Kidney epithelial cell (primary cell): Measurements from ENCODE around the gene TMEM45B. TPM values are rescaled to one million over a fixed set of nuclear protein-coding genes. Genes with fewer than 3 reads are reported as not detected.
"Not testable (repeated sequence)": the region's sequence is repeated elsewhere in the genome, so short reads cannot be mapped to it uniquely, and the experiment has no call there.

Experiments
- DNase-seq: peaks from one replicate; pipeline ENCODE4 v3.0.0-alpha.2; 2010; ENCODE audit warnings: low read depth
- H3K27me3 ChIP-seq: 2 replicates; pipeline ENCODE4 v1.6.0; 2011; ENCODE audit warnings: low read length; ENCODE audit not compliant: control insufficient read depth, insufficient read depth
- H3K36me3 ChIP-seq: 2 replicates; pipeline ENCODE4 v1.5.1; 2011; ENCODE audit warnings: low read length; ENCODE audit not compliant: control insufficient read depth, insufficient read depth
- H3K4me3 ChIP-seq: 2 replicates; pipeline ENCODE4 v1.5.1; 2011; ENCODE audit warnings: low read depth, mild to moderate bottlenecking, control low read depth, low read length
- total RNA-seq: library from RNA; depleted of rRNA; stranded (reverse); fragments of >200 nt; gene quantifications from 2 replicates; pipeline ENCODE4 v1.2.3, GENCODE V29; 2015
- TF ChIP-seq, protein P1 (sequence below): IDR thresholded peaks from 2 replicates; pipeline ENCODE4 v1.5.1; 2011; ENCODE audit warnings: mild to moderate bottlenecking, moderate library complexity, low read length, control low read depth, inconsistent platforms; ENCODE audit not compliant: insufficient read depth, poor library complexity, severe bottlenecking

The TMEM45B gene
- total RNA-seq, 1 donor from 2014 or later: 2.8 TPM

DNA sequence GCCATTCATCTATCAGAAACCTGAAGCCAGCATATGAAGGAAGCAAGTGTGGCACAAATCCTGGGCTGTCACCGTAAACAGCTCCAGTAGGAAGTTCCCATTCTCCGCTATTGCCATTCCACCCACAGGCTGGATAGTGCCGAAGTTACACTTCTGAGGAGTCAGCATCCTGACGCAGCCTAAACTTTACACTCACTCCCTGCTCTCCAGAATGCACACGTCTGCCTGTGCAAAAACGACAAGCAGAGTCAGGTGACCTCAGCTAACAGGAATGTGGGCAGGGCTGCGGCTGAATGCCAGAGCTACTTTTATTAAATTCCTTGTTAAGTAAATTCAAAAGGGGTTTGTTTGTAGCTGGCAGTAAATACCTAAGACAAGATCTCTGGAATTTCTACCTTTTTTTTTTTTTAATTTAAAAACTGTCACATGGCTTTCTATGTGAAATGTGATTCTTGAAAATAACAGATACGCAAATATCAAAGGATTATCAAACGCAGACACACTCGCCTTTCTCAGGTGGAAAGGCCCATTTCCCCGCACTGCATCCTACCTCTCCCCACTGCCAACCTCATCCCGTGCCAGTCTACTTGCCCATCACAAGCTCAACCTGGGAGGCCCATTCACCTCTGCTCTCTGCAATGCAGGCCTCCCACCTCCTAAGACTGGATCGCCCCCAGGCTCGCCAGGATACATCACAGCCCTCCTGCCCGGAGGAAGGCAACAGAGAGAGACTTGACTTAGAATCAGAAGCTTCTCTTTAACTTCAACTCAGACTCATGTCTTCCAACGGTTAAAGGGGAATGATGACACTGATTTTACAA is 46.3 kb downstream of the TMEM45B start:
- Histone ChIP-seq H3K36me3 (peaks cover 3% of the 10 kb centered on the region), H3K27me3 (no peaks in the 10 kb centered on the region), H3K4me3 (no peak overlapping the region)
- peak; percentile 94 for DNase-seq
- TF ChIP-seq, protein P1, sequence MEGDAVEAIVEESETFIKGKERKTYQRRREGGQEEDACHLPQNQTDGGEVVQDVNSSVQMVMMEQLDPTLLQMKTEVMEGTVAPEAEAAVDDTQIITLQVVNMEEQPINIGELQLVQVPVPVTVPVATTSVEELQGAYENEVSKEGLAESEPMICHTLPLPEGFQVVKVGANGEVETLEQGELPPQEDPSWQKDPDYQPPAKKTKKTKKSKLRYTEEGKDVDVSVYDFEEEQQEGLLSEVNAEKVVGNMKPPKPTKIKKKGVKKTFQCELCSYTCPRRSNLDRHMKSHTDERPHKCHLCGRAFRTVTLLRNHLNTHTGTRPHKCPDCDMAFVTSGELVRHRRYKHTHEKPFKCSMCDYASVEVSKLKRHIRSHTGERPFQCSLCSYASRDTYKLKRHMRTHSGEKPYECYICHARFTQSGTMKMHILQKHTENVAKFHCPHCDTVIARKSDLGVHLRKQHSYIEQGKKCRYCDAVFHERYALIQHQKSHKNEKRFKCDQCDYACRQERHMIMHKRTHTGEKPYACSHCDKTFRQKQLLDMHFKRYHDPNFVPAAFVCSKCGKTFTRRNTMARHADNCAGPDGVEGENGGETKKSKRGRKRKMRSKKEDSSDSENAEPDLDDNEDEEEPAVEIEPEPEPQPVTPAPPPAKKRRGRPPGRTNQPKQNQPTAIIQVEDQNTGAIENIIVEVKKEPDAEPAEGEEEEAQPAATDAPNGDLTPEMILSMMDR: no peak

DNA sequence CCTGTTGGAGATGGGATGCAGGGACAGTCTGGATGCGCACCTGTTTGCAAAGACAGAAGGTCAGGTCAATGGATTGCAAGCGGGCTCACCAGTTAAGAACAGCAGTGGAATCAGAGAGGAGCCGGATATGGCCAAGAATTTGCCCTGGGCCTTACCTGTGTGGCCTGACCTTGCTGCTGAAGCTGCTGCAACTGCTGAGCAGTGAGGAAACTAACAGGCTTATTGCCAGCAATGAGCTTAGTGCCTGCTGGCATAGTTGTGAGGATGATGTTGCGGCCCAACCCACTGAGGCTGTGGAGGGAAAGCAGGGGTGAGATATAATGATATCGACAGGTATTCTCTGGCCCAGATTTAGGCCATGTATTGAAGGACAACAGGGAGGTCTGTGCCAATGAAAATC is 49.2 kb downstream of the TMEM45B start:
- no peak overlapping the region for H3K4me3 ChIP-seq
- no peaks in the 10 kb centered on the region for H3K27me3 ChIP-seq
- peaks cover 4% of the 10 kb centered on the region for H3K36me3 ChIP-seq
- DNase-seq: no peak
- TF ChIP-seq, protein P1: no peak

- H3K36me3 ChIP-seq: peaks cover 4% of the 10 kb centered on the region
- H3K4me3 ChIP-seq: no peak overlapping the region
- H3K27me3 ChIP-seq: no peaks in the 10 kb centered on the region
- DNase-seq: no peak
- TF ChIP-seq, protein P1: no peak
These were observed 50.1 kb downstream of the TMEM45B start for GRCh38 chr11:129865701-129866100.

DNA sequence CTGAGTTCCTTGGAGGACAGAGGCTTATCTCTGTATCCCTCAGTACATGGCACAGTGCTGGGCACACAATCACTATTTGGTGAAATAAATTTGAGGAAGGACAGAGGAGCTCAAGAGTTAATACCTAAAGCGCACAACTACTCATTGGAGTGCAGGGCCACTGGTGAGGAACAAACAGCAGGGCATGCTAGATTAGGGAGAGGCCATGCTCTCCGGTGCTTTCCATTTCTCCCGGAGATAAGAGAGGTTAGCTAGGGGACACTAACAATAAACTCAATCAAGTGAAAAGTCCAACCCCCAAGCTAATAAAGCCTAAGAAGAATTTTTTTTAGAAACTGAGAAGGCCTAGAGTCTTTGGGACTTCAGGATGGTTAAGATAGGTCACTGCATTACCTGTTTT is 50.7 kb downstream of the TMEM45B start:
- H3K27me3 ChIP-seq: no peaks in the 10 kb centered on the region
- H3K4me3 ChIP-seq: no peak overlapping the region
- no peak for DNase-seq
- H3K36me3 ChIP-seq: peaks cover 4% of the 10 kb centered on the region
- TF ChIP-seq, protein P1: no peak

GRCh38 chr11:129868626-129869025 is 53.0 kb downstream of the TMEM45B start:
- H3K27me3 ChIP-seq, H3K4me3 ChIP-seq, H3K36me3 ChIP-seq, DNase-seq: not testable (repeated sequence)

DNA sequence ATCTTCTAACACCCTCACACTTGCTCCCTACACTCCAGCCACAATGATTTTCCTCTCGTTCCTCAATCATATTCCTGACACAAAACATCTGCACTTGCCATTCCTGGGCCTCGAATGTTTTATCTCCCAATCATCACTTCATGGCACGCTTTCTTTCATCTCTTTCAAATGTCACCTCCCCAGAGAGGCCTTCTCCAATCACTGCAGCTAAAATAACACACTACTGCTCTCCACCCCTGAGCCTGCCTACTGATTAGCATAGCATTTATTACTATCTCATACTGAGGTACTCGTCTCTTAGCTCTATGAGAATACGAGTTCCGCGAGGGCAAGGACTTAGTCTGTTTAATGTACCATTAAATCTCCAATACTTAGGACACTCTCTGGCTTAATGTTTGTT is 56.3 kb downstream of the TMEM45B start:
- H3K27me3 ChIP-seq: no peaks in the 10 kb centered on the region
- peaks cover 2% of the 10 kb centered on the region for H3K36me3 ChIP-seq
- no peak overlapping the region for H3K4me3 ChIP-seq
- DNase-seq: no peak
- TF ChIP-seq, protein P1: no peak
